GM12878 (cell line): ENCODE results near the gene WDHD1. TPM values are rescaled to one million over a fixed set of nuclear protein-coding genes. Genes with fewer than 3 reads are reported as not detected.
A peak's percentile ranks its signal among the peaks of the same experiment; 100 is the strongest.
"Not testable (repeated sequence)": the region's sequence is repeated elsewhere in the genome, so short reads cannot be mapped to it uniquely, and the experiment has no call there.

Experiments used
- ATAC-seq: fragments of 200-7000 bp; cut with Tn5 transposase; 3 replicates; pipeline ENCODE4 v1.9.1; 2020; ENCODE audit warnings: mild to moderate bottlenecking, moderate library complexity
- BruUV-seq: library from RNA; stranded (reverse); fragments of 400-500 nt; replicated peaks from 2 replicates; lab custom pipeline; 2021; lab: Mats Ljungman, UMichigan
- CTCF ChIA-PET: fragments of 300-600 bp; sonication (Branson Sonifier 250); formaldehyde crosslinking; extraction: SDS; loops from one replicate; lab custom pipeline; 2021; ENCODE audit warnings: inconsistent platforms; lab: Yijun Ruan, JAX
- POLR2A ChIA-PET: fragments of 350-600 bp; formaldehyde crosslinking; extraction: SDS; loops from one replicate; lab custom pipeline; 2021; ENCODE audit warnings: inconsistent platforms; lab: Charles Lee
- RAD21 ChIA-PET: fragments of 300-600 bp; sonication (Branson Sonifier 250); formaldehyde crosslinking; loops from one replicate; lab custom pipeline; 2023; ENCODE audit warnings: antibody characterized with exemption; ENCODE audit not compliant: unreplicated experiment; lab: Charles Lee
- SMC1A ChIA-PET: fragments of 300-600 bp; sonication (Branson Sonifier 250); formaldehyde crosslinking; loops from one replicate; lab custom pipeline; 2023; ENCODE audit not compliant: unreplicated experiment, uncharacterized antibody; lab: Charles Lee
- DNase-seq: peaks from one replicate; pipeline ENCODE4 v3.0.0-alpha.2; 2011; ENCODE audit warnings: low read depth, low spot score
- FAIRE-seq: peaks from 3 replicates; lab custom pipeline; 2011; peaks lifted over from hg19 to GRCh38; lab: Jason Lieb, UNC
- H2AFZ ChIP-seq: 2 replicates; pipeline ENCODE4 v1.6.0; 2011; ENCODE audit warnings: low read depth, low read length, control low read depth; ENCODE audit not compliant: control insufficient read depth
- H3K27ac ChIP-seq: 2 replicates; pipeline ENCODE4 v1.5.1; 2011; ENCODE audit warnings: control low read depth; ENCODE audit not compliant: control insufficient read depth, insufficient read depth
- H3K27me3 ChIP-seq, 2 experiments: replicated peaks in 1 of 2; 2 replicates each; pipeline versions ENCODE4 v1.6.0 to v1.6.1; 2011; ENCODE audit warnings: low read length in 1 of 2; ENCODE audit not compliant: control insufficient read depth in 2 of 2, insufficient read depth in 2 of 2
- H3K36me3 ChIP-seq, 2 experiments: 2 replicates each; pipeline ENCODE4 v1.5.1; 2011; ENCODE audit warnings: low read length in 1 of 2; ENCODE audit not compliant: control insufficient read depth in 2 of 2, insufficient read depth in 2 of 2
- H3K4me1 ChIP-seq: 2 replicates; pipeline ENCODE4 v1.6.1; 2011; ENCODE audit warnings: mild to moderate bottlenecking, low read length, moderate library complexity, mixed read lengths; ENCODE audit not compliant: control insufficient read depth, insufficient read depth
- H3K4me2 ChIP-seq: 2 replicates; pipeline ENCODE4 v1.6.0; 2011; ENCODE audit warnings: control low read depth; ENCODE audit not compliant: control insufficient read depth, insufficient read depth
- H3K4me3 ChIP-seq: fragments of 200-600 bp; sonication (generic); 2 replicates; pipeline ENCODE4 v1.5.1; 2016
- H3K79me2 ChIP-seq: 2 replicates; pipeline ENCODE4 v1.6.0; 2011; ENCODE audit warnings: low read length; ENCODE audit not compliant: control insufficient read depth, insufficient read depth
- H3K9ac ChIP-seq: 2 replicates; pipeline ENCODE4 v1.8.0; 2011; ENCODE audit warnings: low read length, control low read depth, mixed read lengths; ENCODE audit not compliant: control insufficient read depth, insufficient read depth
- H3K9me3 ChIP-seq: replicated peaks from 3 replicates; pipeline ENCODE4 v1.5.1; 2011; ENCODE audit warnings: mild to moderate bottlenecking, low read length; ENCODE audit not compliant: control insufficient read depth, insufficient read depth
- H4K20me1 ChIP-seq: 2 replicates; pipeline ENCODE4 v1.6.0; 2011; ENCODE audit not compliant: control insufficient read depth, insufficient read depth
- KLF5 ChIP-seq: fragments of 450-650 bp; IDR thresholded peaks from 2 replicates; pipeline ENCODE4 v1.6.1; 2014; ENCODE audit warnings: mild to moderate bottlenecking; ENCODE audit not compliant: partially characterized antibody
- MEF2B ChIP-seq: fragments of 450-650 bp; IDR thresholded peaks from 2 replicates; pipeline ENCODE4 v1.6.1; 2018; ENCODE audit warnings: mild to moderate bottlenecking, moderate library complexity; ENCODE audit not compliant: partially characterized antibody, poor library complexity, severe bottlenecking
- MTA2 ChIP-seq: fragments of 450-650 bp; IDR thresholded peaks from 2 replicates; pipeline ENCODE4 v1.6.1; 2016; ENCODE audit warnings: low read depth, mild to moderate bottlenecking, moderate library complexity
- in situ Hi-C: fragments of 300-500 bp; cut with MboI; formaldehyde crosslinking; loops from 9 replicates; pipeline ENCODE4 v1.14.3; 2018; ENCODE audit warnings: mixed read lengths
- intact Hi-C: fragments of 100-400 bp; cut with micrococcal nuclease; formaldehyde crosslinking; loops from one replicate; pipeline ENCODE4 v1.14.2; 2022; ENCODE audit not compliant: unreplicated experiment
- polyA plus RNA-seq, 11 experiments: library from polyadenylated mRNA; depleted of rRNA in 4 of 11; unstranded in 6 of 11; stranded (reverse) in 5 of 11; fragments of >200 nt; fragmentation: Nextera tagmentation in 4 of 11; fragmentation: Illumina TruSeq in 1 of 11; extraction: Ambion mirVana in 4 of 11; extraction: Trizol in 1 of 11; gene quantifications; 1 replicate in 1 of 11; 2 replicates in 10 of 11; pipeline versions ENCODE4 v1.2.1 to v1.2.3, GENCODE V29; 2011 to 2016; ENCODE audit warnings: inconsistent platforms in 2 of 11, missing spikeins in 2 of 11, low read depth in 1 of 11
- total RNA-seq, 4 experiments: library from RNA; depleted of rRNA in 3 of 4; stranded (reverse); fragments of >200 nt in 3 of 4; fragmentation: Illumina TruSeq in 1 of 4; extraction: Trizol in 1 of 4; gene quantifications; 2 replicates each; pipeline versions ENCODE4 v1.2.1 to v1.2.3, GENCODE V29; 2013 to 2021
- TF ChIP-seq, protein P1 (sequence below): fragments of 450-650 bp; IDR thresholded peaks from 2 replicates; pipeline ENCODE4 v1.6.1; 2017; ENCODE audit warnings: low read depth, mild to moderate bottlenecking, moderate library complexity

WDHD1 gene
- total and polyA plus RNA-seq, 10 of the 15 experiments (the other 5 are each of a cell fraction or from before 2014, with no cell fraction given): 11.3 to 50.5 (median 32.6) TPM

DNA sequence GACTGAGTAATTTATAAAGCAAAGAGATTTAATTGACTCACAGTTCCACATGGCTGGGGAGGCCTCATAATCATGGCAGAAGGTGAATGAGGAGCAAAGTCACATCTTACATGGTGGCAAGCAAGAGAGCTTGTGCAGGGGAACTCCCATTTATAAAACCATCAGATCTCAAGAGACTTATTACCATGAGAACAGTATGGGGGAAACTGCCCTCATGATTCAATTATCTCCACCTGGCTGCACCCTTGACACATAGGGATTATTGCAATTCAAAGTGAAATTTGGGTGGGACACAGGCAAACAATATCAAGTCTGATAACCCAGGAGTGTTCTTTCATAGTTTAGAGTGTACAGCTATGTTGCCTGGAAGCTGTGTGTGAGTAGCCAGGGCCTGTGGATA lies 11.1 kb upstream of the WDHD1 start:
- BruUV-seq, DNase-seq, H3K4me2 ChIP-seq, H2AFZ ChIP-seq, H4K20me1 ChIP-seq, H3K27me3 ChIP-seq, H3K9ac ChIP-seq, in situ Hi-C loops, H3K4me3 ChIP-seq, CTCF ChIA-PET, RAD21 ChIA-PET, H3K27ac ChIP-seq, H3K4me1 ChIP-seq, FAIRE-seq, H3K9me3 ChIP-seq, intact Hi-C loops: not testable (repeated sequence)
- H3K36me3 ChIP-seq: peaks cover 3 to 16% of the 10 kb centered on the region in 2 experiments; a peak in 3 of 4 replicates
- POLR2A ChIA-PET: interaction anchor here (0.6 to 1.4 kb wide), 2 partner anchors 14 to 16 kb away, joined by 4 to 6 read pairs; partner anchors contain the start of gene MAPK1IP1L
- TF ChIP-seq, protein P1, sequence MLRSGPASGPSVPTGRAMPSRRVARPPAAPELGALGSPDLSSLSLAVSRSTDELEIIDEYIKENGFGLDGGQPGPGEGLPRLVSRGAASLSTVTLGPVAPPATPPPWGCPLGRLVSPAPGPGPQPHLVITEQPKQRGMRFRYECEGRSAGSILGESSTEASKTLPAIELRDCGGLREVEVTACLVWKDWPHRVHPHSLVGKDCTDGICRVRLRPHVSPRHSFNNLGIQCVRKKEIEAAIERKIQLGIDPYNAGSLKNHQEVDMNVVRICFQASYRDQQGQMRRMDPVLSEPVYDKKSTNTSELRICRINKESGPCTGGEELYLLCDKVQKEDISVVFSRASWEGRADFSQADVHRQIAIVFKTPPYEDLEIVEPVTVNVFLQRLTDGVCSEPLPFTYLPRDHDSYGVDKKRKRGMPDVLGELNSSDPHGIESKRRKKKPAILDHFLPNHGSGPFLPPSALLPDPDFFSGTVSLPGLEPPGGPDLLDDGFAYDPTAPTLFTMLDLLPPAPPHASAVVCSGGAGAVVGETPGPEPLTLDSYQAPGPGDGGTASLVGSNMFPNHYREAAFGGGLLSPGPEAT: 0 out of 2 replicates have a peak, but pooled peaks have one; percentile 23
- TF ChIP-seq MEF2B: peak; percentile 75
- TF ChIP-seq KLF5: peak; percentile 37
- TF ChIP-seq MTA2: peak; percentile 72
- ATAC-seq: peak; percentile 57
- H3K79me2 ChIP-seq: peaks cover 14% of the 10 kb centered on the region
- SMC1A ChIA-PET: interaction anchor here (1.1 to 1.3 kb wide), 2 partner anchors 9 to 34 kb away, joined by 3 to 4 read pairs; no protein-coding TSS in a partner anchor
